Left forelimb (tissue), 1 donor: ENCODE measurements around the gene DPF3.

Experiments
- DNase-seq: peaks from one replicate; pipeline ENCODE4 v3.0.0-alpha.2; 2018; ENCODE audit warnings: low spot score

DPF3 gene

GRCh38 chr14:72742118-72742837 is 151.6 kb downstream of the DPF3 start:
- DNase-seq: peak; percentile 59

DNA sequence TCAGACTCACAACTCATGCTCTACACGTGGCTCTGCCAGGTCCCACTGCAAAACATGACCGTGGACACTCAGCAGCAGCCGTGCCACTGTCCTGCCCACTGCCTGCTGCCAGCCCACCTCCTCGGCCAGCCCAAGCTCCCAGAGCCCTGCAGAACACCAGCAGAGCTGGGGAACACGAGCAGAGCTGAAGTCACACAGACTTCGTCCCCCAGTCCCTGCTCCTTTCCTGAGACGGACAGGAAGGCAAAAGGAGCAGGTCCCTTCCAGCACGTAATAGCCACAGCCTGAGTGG is 152.1 kb downstream of the DPF3 start:
- peak; percentile 58 for DNase-seq

DNA sequence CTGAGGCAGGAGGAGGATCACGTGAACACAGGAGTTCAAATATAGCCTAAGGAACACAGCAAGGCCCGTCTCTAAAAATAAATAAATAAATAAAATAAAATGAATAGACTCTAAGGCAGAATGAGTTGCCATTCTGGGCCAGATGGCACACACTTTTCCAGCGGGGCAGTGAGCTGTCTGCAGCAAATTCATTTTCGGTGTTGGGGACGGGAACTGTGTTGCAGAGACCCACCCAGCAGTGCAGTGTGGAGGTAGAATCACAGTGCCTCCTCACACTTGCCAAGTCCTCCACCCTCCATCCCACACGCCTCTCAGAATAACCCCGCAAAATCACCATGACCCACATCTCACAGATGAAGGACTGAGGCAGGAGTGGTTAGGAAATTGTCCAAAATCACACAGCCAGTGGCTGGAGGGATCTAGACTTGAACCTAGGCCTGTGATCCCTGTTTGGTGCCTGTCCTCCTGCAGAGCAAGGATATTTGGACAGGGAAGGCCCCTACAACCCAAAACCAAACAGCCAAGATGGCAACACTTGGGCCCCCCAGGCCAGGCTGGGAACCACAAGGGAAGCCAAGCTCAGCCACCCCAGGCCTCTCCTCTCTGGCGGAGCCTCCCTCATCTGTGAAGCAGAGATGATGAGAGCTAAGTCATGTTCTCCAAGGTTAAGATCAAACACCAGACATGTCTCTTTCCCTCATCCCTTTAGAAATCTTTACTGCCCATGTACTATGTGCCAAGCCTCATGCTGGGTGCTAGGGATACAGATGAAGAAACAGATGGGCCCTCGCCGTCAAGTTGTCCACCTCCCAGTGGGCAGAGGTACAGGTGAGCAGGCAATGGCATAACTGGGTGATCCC is 152.7 kb downstream of the DPF3 start:
- peak; percentile 53 for DNase-seq

GRCh38 chr14:72740504-72740961 is 153.4 kb downstream of the DPF3 start:
- peak; percentile 49 for DNase-seq

GRCh38 chr14:72739446-72740405 is 154.2 kb downstream of the DPF3 start:
- peak; percentile 30 for DNase-seq

DNA sequence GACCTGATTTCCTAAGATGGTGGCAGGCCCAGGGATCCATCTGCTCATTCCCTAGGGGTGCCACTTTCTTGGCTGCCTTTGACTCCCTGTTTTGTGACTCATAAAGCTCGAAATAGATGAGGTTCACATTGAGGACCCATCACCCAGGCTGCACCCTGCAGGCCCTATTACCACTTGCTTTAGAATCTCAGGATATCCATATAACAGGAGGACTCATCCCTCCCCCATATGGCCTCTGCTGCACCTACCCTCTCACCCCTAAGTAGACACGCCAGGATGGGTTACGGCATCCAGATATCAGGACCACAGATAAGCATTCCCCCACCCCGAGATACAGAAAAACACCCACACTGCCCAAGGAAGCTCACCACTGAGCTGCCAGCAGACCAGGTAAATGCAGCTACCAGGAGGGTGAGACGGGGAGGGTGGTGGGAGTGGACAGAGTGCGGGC is 155.7 kb downstream of the DPF3 start:
- DNase-seq: peak; percentile 31

- no peak for DNase-seq
These were observed 156.3 kb downstream of the DPF3 start for GRCh38 chr14:72737560-72737943.

- no peak for DNase-seq
These were observed 156.9 kb downstream of the DPF3 start for GRCh38 chr14:72736786-72737559.

DNA sequence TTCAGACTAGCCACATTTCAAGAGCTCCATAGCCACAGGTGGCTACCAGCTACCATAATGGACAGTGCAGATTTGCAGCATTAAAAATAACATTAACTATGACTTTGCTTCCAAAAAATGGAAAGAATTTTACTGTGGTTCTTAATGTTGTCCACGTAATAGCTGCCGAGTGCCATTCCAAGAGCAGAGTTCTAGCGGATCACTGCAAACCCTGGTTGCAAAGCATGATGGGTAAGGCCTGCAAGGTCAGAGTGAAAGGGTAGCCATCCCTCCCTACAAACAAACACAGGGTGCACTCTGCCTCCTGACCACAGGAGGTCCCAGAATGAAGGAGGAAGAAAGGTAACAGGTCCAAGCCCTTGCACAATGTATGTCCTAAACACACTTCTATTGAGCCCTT is 157.6 kb downstream of the DPF3 start:
- no peak for DNase-seq

GRCh38 chr14:72732022-72732780 is 161.7 kb downstream of the DPF3 start:
- DNase-seq: no peak

- DNase-seq: no peak
These were observed 162.5 kb downstream of the DPF3 start for GRCh38 chr14:72731252-72732020.

GRCh38 chr14:72730468-72730867 is 163.4 kb downstream of the DPF3 start:
- no peak for DNase-seq

DNA sequence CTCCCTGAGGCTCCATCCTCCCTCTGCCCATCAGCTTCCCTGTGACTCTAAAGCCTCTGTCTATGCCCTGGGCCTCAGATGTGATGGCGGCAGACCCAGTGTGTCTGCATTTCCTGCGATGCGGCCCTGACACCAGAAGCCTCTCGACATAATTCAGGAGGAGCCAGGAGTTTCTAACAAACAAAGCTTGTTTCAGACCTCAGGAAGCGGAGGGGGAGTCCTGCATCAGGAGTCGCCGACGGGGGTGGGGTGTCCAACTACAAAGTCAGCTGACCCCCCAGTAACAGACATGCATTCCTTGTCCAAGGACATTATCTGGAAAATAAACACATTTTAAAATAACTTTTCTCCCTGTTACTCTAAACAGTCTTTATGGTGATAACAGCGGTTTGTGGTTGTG is 167.5 kb downstream of the DPF3 start:
- DNase-seq: no peak

- DNase-seq: no peak
These were observed 169.9 kb downstream of the DPF3 start for GRCh38 chr14:72723858-72724530.

GRCh38 chr14:72722201-72722785 is 171.6 kb downstream of the DPF3 start:
- DNase-seq: no peak

DNA sequence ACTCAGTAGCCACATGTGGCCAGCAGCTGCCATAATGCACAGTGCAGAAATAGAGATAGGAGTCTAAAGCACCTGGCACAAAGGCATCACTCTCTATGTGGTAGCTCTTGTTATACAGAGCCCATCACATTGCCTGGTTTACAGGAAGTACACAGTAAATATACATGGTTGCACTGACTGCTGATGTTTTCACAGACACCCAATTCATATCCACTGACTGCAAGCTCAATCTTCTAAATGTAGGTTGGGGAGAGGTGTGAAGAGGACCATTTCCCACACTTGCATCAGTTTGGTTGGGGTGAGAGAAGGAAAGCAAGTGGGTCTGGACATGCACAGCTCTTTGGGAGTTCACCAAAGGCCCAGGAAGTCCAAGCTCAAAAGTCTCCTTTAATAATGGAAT is 172.8 kb downstream of the DPF3 start:
- DNase-seq: no peak

GRCh38 chr14:72717220-72717619 is 176.7 kb downstream of the DPF3 start:
- DNase-seq: no peak

GRCh38 chr14:72716476-72716875 is 177.4 kb downstream of the DPF3 start:
- no peak for DNase-seq

DNA sequence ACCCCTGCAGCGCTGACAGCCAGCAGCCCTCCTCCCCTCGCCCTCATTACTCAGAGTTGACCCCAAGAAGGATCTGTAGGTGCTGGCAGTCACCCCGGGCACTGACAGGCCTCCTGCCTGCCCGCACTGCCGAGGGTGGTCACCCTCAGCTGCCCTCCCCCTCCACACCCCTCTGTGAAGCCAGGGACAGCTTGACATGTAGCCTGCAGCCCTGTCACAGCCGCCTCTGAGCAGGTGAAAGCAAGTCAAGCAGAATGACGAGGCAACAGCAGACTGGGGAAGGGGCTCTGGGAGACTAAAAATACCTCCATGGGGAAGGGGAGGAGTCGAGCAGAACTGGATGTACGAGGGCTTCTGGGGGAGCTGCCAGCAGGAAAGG is 178.1 kb downstream of the DPF3 start:
- DNase-seq: no peak
